Uterus (tissue), 4 donors: ENCODE results near the gene COLEC11. TPM values are rescaled to one million over a fixed set of nuclear protein-coding genes. Genes with fewer than 3 reads are reported as not detected.
"Not testable (repeated sequence)": the region's sequence is repeated elsewhere in the genome, so short reads cannot be mapped to it uniquely, and the experiment has no call there.

Experiments
- DNase-seq, 2 donors: peaks; one replicate each; pipeline ENCODE4 v3.0.0-alpha.2; 2019 to 2020
- H3K27ac ChIP-seq, 2 donors: fragments of 200-600 bp; sonication (generic); 1 replicate in 1 of 2; 2 replicates in 1 of 2; pipeline ENCODE4 v1.5.1; 2016 to 2018
- H3K27me3 ChIP-seq, 2 donors: fragments of 200-600 bp; sonication (generic); one replicate each; pipeline ENCODE4 v1.5.1; 2018 to 2019; ENCODE audit warnings: control low read depth in 1 of 2
- H3K36me3 ChIP-seq, 2 donors: fragments of 200-600 bp; sonication (generic); one replicate each; pipeline ENCODE4 v1.5.1; 2019; ENCODE audit warnings: control low read depth in 1 of 2
- H3K4me1 ChIP-seq, 2 donors: fragments of 200-600 bp; sonication (generic); one replicate each; pipeline ENCODE4 v1.5.1; 2018 to 2019; ENCODE audit warnings: control low read depth in 1 of 2
- H3K4me3 ChIP-seq, 2 donors: fragments of 200-600 bp; sonication (generic); 1 replicate in 1 of 2; 2 replicates in 1 of 2; pipeline ENCODE4 v1.5.1; 2018 to 2019; ENCODE audit warnings: mild to moderate bottlenecking in 1 of 2
- H3K9me3 ChIP-seq, 2 donors: fragments of 200-600 bp; sonication (generic); one replicate each; pipeline ENCODE4 v1.5.1; 2019; ENCODE audit warnings: control low read depth in 1 of 2
- POLR2A ChIP-seq, 2 donors: fragments of 450-650 bp; IDR thresholded peaks; one replicate each; pipeline ENCODE4 v1.6.1; 2016; ENCODE audit warnings: antibody characterized with exemption in 2 of 2, mild to moderate bottlenecking in 1 of 2, moderate library complexity in 1 of 2
- intact Hi-C: fragments of 100-400 bp; cut with DNase I; formaldehyde crosslinking; loops from one replicate; pipeline ENCODE4 v1.15.1; 2023; ENCODE audit warnings: low total_unique reads
- total RNA-seq, 4 donors: library from RNA; depleted of rRNA in 3 of 4; stranded (reverse); fragments of >200 nt in 3 of 4; gene quantifications; one replicate each; pipeline versions ENCODE4 v1.1.0 to v1.2.4, GENCODE V29; 2014 to 2023
- TF ChIP-seq, protein P1 (sequence below), 4 experiments: fragments of 200-600 bp in 2 of 4; fragments of 450-650 bp in 2 of 4; sonication (generic) in 2 of 4; IDR thresholded peaks; one replicate each; pipeline ENCODE4 v1.5.1; 2016 to 2019; ENCODE audit warnings: antibody characterized with exemption in 4 of 4, mild to moderate bottlenecking in 2 of 4, moderate library complexity in 1 of 4
- donor health status: DM: yes; HTN: yes; CAD: no.

Gene COLEC11
- total RNA-seq, 4 donors from 2014 or later, result 0.37 to 0.55 TPM; not detected in 2

DNA sequence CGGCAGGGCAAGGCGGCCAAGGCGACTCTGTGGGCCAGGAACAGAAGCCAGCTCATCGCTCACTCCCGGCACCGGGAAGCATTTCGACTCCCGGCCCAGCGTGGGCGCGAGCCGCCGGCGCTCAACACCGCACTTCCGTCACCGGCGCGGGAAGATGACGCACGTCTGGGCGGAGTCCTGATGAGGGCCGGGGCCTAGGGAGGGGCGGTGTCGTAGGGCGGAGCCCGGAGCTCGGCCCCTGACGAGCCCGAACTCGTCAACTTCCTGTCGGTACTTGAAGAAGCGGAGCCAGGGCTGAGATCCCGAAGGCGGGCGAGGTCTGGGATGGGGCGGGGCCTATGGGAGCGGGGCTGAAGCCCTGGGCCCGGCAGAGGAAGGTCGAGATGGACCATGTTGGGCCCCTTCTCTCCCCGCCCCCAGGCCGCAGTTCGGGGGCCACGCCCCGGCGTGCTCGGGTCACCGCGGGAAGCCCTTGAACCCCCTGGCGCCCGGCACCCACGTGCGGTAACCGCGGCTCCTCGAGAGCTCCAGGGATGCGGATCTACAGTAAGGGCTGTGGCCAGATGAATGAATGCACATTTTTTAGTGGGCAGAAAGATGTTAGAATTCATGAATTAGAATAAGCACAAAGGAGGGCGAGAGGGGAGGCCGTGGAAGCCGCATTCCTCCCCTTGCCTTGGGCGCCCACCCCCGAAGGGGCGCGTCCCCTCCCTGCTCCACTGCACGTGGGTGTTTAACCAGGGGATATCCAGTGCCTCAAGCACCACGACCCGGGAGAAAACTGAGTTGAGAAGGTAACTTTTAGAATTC is 36.5 kb upstream of the COLEC11 start, which contains the start of gene RNASEH1:
Gene RNASEH1, minus strand, starts transcription at position 129 of the 810 bp plus-strand sequence. Its CDS starts 73 bp downstream, at position 56.
- DNase-seq, result peak; percentile 97 to 99
- peak within 1 kb of the TSS; percentile 90 to 95 for H3K27ac ChIP-seq
- intact Hi-C loops, result no loop called here
- H3K36me3 ChIP-seq, result no peaks in the 10 kb centered on the region
- H3K9me3 ChIP-seq, result no peaks in the 10 kb centered on the region
- TF ChIP-seq, protein P1, sequence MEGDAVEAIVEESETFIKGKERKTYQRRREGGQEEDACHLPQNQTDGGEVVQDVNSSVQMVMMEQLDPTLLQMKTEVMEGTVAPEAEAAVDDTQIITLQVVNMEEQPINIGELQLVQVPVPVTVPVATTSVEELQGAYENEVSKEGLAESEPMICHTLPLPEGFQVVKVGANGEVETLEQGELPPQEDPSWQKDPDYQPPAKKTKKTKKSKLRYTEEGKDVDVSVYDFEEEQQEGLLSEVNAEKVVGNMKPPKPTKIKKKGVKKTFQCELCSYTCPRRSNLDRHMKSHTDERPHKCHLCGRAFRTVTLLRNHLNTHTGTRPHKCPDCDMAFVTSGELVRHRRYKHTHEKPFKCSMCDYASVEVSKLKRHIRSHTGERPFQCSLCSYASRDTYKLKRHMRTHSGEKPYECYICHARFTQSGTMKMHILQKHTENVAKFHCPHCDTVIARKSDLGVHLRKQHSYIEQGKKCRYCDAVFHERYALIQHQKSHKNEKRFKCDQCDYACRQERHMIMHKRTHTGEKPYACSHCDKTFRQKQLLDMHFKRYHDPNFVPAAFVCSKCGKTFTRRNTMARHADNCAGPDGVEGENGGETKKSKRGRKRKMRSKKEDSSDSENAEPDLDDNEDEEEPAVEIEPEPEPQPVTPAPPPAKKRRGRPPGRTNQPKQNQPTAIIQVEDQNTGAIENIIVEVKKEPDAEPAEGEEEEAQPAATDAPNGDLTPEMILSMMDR (IDR thresholded peaks at IDR 0.05), result peak in 2 of 4 experiments; percentile 9 to 15
- peak; percentile 66 to 92 for TF ChIP-seq POLR2A (IDR thresholded peaks at IDR 0.05)
- no peaks in the 10 kb centered on the region for H3K27me3 ChIP-seq
- H3K4me1 ChIP-seq, result no peaks in the 10 kb centered on the region
- peak within 1 kb of the TSS; percentile 98 to 99 for H3K4me3 ChIP-seq

DNA sequence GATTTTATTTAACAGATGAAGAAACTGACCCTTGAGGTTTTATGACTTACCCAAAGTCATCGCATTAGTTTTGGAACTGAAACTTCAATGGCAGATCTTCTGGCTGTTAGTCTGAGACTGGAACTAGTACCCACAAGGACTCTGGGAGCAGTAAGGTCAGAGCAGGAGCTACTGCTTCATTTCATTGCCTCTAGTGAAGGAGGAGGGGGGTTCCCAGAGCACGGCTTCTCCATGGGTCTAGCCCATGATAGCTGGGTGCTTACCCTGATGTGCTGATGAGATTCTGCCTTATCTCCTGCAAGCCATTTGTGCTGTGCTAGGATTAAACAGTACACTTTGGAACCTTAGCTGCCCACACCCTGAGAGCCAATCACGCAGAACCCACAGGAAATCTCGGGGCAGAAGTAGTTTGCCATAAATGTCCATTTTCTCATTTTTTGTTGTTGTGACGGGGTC is 31.4 kb upstream of the COLEC11 start:
- H3K4me1 ChIP-seq, result no peaks in the 10 kb centered on the region
- intact Hi-C loops, result no loop called here
- TF ChIP-seq, protein P1 (IDR thresholded peaks at IDR 0.05), result no peak
- TF ChIP-seq POLR2A (IDR thresholded peaks at IDR 0.05), result no peak
- H3K9me3 ChIP-seq, result no peaks in the 10 kb centered on the region
- no peaks in the 10 kb centered on the region for H3K27me3 ChIP-seq
- H3K36me3 ChIP-seq, result no peaks in the 10 kb centered on the region
- DNase-seq, result no peak
- no peak overlapping the region for H3K27ac ChIP-seq
- H3K4me3 ChIP-seq, result no peak overlapping the region

DNA sequence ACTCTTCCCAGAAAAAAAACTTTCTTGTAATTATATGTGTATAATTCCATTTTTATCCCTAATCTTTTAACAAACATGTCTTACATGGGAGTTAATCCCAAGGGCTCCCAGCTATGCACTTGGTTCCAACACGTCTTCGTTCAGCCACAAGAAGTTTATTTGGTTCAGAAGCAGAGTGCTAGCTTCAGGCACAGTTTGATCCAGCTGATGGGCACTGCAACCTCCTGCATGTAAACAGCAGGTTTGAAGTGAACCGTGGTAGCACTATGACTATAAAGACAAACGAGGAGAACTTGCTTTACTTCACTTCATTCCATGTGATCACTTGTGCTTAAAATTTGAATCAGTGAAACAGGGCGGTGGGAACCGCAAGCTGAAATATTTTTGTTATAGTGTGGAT is 29.8 kb upstream of the COLEC11 start:
- TF ChIP-seq, protein P1 (IDR thresholded peaks at IDR 0.05), result no peak
- no peak for TF ChIP-seq POLR2A (IDR thresholded peaks at IDR 0.05)
- H3K4me3 ChIP-seq, result no peak overlapping the region
- no peaks in the 10 kb centered on the region for H3K4me1 ChIP-seq
- intact Hi-C loops, result no loop called here
- H3K27ac ChIP-seq, result no peak overlapping the region
- no peak for DNase-seq
- no peaks in the 10 kb centered on the region for H3K36me3 ChIP-seq
- H3K27me3 ChIP-seq, result no peaks in the 10 kb centered on the region
- no peaks in the 10 kb centered on the region for H3K9me3 ChIP-seq

DNA sequence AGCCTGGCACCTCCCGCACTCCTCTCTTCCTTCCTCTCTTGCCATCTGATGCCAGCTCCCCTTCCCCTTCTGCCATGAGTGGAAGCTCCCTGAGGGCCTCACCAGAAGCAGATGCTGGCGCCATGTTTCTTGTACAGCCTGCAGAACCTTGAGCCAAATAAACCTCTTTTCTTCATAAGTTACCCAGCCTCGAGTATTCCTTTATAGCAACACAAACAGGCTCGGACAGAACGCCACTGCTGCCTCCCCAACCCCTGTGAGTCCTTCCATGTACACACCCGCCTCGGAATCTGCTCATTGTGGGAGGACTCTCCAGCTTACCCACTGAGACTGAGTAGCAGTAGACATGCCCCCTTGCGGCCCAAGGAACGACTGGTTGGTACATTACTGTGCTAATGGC is 28.1 kb upstream of the COLEC11 start:
- DNase-seq, result no peak
- Histone ChIP-seq H3K27ac (no peak overlapping the region), H3K27me3 (no peaks in the 10 kb centered on the region), H3K9me3 (no peaks in the 10 kb centered on the region), H3K4me1 (no peaks in the 10 kb centered on the region), H3K4me3 (no peak overlapping the region), H3K36me3 (no peaks in the 10 kb centered on the region)
- intact Hi-C loops, result no loop called here
- TF ChIP-seq POLR2A (IDR thresholded peaks at IDR 0.05), result no peak
- TF ChIP-seq, protein P1 (IDR thresholded peaks at IDR 0.05), result no peak

DNA sequence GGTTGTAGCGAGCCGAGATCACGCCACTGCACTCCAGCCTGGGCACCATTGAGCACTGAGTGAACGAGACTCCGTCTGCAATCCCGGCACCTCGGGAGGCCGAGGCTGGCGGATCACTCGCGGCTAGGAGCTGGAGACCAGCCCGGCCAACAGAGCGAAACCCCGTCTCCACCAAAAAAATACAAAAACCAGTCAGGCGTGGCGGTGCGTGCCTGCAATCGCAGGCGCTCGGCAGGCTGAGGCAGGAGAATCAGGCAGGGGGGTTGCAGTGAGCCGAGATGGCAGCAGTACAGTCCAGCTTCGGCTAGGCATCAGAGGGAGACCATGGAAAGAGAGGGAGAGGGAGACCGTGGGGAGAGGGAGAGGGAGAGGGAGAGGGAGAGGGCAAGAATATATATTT is 25.3 kb upstream of the COLEC11 start:
- intact Hi-C loops, H3K9me3 ChIP-seq, H3K27ac ChIP-seq, DNase-seq, H3K4me1 ChIP-seq, H3K27me3 ChIP-seq, H3K4me3 ChIP-seq, H3K36me3 ChIP-seq: not testable (repeated sequence)
